Fibroblast of mammary gland (primary cell): ENCODE measurements around the gene NR2F2.
A peak's percentile ranks its signal among the peaks of the same experiment; 100 is the strongest.

ENCODE experiments used
- DNase-seq: peaks from one replicate; pipeline ENCODE4 v3.0.0-alpha.2; 2010; ENCODE audit warnings: low read depth
- H3K4me3 ChIP-seq: 2 replicates; pipeline ENCODE4 v1.5.1; 2011; ENCODE audit warnings: low read depth, mild to moderate bottlenecking, low read length, moderate library complexity; ENCODE audit not compliant: control insufficient read depth
- TF ChIP-seq, protein P1 (sequence below): conservative IDR thresholded peaks from 2 replicates; pipeline ENCODE4 v1.5.1; 2011; ENCODE audit warnings: low read depth, low read length, inconsistent platforms; ENCODE audit not compliant: control insufficient read depth, insufficient read depth

Gene NR2F2

DNA sequence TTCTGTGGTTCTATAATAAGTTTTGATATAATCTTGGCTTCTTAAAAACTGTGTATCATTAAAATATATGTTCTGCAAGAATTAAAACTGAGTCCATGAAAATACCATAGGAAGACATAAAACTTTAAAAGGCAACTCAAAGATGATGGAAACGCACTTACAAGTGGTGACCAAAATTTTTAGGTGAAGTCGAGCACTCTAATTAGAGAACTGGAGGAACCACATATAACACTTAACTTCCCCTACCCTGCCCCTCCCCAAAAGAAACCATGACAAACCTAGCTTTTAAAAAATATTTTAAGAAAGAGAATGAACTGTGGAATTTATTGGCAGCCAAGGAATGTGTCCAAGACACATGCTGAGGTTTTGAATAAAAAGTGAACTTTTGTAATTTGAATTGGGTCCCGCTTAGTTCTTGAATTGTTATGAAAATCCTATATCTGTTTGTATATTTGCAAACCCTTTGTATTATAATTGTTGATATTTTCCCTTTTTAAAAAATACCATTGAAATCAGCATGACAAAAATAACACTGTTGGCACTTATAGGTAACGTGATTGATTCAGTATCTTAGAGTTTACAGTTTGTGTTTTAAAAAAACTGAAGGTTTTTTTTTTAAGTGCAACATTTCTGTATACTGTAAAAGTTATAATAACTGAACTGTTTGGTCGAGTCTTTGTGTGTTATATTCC, 7.7 kb downstream of the NR2F2 start:
- H3K4me3 ChIP-seq, result peak overlapping the region; percentile 95
- DNase-seq, result peak; percentile 24

DNA sequence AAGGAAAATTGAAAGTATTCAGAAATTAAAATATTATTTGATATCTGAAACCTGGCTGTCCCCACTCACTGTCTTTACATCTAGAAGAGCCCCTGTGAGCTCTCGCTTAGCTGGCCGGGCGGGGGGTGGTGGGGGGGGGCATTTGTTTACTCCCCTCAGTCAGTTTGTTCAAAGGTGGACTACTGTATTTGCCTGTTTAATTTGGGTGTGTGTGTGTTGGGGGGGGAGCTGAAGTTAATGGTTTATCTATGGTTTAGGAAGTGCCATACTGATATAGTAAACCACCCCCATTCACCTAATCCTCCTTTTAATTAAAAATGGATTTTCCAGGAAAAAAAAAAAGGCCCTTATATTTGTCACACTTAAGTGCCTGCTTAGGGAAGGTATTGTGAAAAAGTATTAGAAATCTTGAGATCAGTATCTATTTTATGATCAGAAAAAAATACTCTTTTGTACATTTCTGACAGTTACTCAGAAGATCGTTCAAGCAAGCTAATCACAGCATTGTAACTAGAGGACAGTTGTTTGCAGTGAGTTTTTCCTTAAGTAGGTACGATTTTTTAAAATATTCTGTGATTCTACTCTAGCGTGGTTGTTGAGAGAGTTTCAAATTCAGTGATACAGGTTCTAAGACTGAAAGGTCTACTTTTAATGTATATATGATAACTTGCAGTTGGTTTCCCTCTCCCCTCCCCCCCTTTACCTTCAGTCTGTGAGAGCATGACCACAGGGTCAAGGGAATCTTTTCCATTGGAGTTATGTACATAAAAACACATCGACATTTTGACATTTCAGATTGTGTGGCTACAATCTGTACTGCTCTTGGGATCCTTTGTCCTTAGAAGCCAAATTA, 8.5 kb downstream of the NR2F2 start:
- TF ChIP-seq, protein P1, sequence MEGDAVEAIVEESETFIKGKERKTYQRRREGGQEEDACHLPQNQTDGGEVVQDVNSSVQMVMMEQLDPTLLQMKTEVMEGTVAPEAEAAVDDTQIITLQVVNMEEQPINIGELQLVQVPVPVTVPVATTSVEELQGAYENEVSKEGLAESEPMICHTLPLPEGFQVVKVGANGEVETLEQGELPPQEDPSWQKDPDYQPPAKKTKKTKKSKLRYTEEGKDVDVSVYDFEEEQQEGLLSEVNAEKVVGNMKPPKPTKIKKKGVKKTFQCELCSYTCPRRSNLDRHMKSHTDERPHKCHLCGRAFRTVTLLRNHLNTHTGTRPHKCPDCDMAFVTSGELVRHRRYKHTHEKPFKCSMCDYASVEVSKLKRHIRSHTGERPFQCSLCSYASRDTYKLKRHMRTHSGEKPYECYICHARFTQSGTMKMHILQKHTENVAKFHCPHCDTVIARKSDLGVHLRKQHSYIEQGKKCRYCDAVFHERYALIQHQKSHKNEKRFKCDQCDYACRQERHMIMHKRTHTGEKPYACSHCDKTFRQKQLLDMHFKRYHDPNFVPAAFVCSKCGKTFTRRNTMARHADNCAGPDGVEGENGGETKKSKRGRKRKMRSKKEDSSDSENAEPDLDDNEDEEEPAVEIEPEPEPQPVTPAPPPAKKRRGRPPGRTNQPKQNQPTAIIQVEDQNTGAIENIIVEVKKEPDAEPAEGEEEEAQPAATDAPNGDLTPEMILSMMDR, result no peak
- DNase-seq, result peak; percentile 46
- peak overlapping the region; percentile 95 for H3K4me3 ChIP-seq

More for the DNA sequence above, 7.7 kb downstream of the NR2F2 start:
- TF ChIP-seq, protein P1, result no peak

DNA sequence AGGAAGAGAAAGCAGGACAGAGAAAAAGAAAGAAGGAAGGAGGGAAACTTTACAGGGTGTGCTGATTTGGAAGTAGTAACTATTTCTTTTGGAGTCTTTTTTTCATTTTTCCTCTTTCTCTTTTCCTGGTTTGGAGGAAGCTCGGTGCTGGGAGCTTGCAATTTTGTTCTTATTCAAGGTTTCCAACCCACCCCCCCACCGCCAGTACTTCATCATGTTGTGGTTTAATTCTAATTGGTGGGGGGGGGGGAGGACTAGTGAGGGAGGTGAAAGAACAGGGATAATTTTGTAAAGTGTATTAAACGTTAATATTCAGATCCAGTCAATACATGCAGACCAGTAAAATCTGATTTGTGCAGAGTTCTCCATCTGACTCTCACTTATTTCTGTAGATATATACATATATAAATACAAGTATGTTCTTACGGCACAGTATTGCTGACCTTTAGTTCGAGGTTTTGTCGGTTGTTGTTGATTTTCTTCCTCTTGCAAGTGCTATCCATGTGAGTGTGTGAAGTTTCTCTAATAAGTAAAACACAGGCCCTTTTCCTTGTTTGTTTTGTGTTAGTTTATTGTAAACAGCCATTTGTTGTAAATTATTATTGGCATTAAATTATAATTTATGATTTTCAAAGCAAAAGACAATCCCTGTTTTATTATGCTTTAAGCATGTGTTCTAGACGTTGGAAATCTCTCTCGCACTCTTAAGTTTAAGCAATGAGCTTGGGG, 9.3 kb downstream of the NR2F2 start:
- TF ChIP-seq, protein P1, result no peak
- peak overlapping the region; percentile 95 for H3K4me3 ChIP-seq
- DNase-seq, result peak; percentile 42

DNA sequence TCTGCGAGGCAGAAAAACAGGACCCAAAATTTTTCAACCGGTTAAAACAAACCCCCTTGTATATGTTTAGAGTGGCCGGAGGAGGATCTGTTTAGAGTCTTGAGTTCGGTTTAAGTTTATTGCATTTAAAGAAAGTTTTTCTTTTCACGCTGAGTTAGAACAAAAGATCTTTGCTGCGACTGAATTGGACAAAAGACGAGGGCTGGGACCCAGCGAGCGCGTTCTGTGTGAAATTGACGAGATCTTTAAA, 9.8 kb downstream of the NR2F2 start:
- peak overlapping the region; percentile 95 for H3K4me3 ChIP-seq
- no peak for DNase-seq
- TF ChIP-seq, protein P1, result no peak

DNA sequence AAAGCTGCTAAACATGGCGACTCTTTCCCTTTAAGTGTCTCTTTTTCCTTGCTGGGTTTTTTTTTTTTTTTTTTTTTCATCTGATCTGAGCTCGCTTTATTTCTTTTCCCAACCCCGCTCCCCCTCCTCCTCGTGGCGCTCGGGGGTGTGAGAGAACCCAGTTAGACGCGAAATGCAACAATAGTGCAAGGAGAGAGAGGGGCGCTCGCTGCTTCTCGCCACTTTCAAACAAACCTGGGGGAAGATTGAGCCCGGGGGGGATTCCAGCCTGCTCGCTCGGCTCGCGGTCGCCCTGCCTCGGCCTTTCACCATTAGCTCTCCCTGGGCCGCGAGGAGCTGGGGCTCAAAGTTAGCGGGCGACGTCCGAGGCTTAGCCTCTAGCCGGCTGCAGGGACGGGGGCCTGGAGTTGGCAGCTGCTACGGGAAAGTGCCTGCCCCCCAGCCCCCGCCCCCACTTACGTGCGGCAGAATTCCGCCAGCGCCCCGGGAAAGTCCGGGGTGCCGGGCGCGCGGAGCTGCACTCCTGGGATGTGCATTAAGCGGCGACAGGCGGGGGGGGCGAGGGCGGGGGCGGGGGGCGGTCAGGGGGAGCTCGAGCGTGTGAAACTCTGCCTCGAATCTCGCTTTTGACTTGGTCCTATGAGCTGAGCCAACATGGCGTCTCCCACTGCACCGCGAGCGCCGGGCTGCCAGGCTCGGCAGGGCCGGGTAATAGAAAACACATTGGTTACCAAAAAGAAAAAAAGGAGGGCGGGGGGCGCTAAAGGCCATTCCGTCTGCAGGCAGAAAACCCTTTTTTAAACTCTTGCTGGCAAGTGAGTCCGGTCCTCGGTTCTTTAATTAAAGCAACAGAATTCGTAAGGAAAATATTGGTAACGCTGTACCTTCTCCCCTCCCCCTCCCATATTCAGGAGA, 10.4 kb downstream of the NR2F2 start:
- peak overlapping the region; percentile 95 for H3K4me3 ChIP-seq
- TF ChIP-seq, protein P1, result no peak
- DNase-seq, result peak; percentile 73
